AG04450 (cell line): Measurements from ENCODE around the gene SLX9. TPM values are rescaled to one million over a fixed set of nuclear protein-coding genes. Genes with fewer than 3 reads are reported as not detected.

Experiments
- CTCF ChIA-PET: fragments of 300-600, 350-600 bp; formaldehyde crosslinking; extraction: SDS; loops from one replicate; lab custom pipeline; 2022; ENCODE audit warnings: antibody characterized with exemption, inconsistent platforms; lab: Charles Lee
- POLR2A ChIA-PET: fragments of 350-600 bp; formaldehyde crosslinking; extraction: SDS; loops from one replicate; lab custom pipeline; 2021; ENCODE audit warnings: antibody characterized with exemption, inconsistent platforms; lab: Yijun Ruan, JAX
- DNase-seq: peaks from one replicate; pipeline ENCODE4 v3.0.0-alpha.2; 2011; ENCODE audit warnings: low read depth, low spot score
- H3K27ac ChIP-seq: one replicate; pipeline ENCODE4 v1.5.1; 2012; ENCODE audit warnings: low read depth, low read length, control low read depth
- H3K27me3 ChIP-seq: one replicate; pipeline ENCODE4 v1.6.0; 2012; ENCODE audit warnings: low read length; ENCODE audit not compliant: control insufficient read depth, insufficient read depth
- H3K4me3 ChIP-seq: 2 replicates; pipeline ENCODE4 v1.5.1; 2011; ENCODE audit warnings: mild to moderate bottlenecking, low read depth, low read length, control low read depth
- H3K9me3 ChIP-seq: 2 replicates; pipeline ENCODE4 v1.5.1; 2012; ENCODE audit warnings: low read length; ENCODE audit not compliant: control insufficient read depth, insufficient read depth
- CTCF ChIP-seq: IDR thresholded peaks from 2 replicates; pipeline ENCODE4 v1.5.1; 2011; ENCODE audit warnings: low read depth, low read length, control low read depth, inconsistent platforms
- polyA plus RNA-seq: library from polyadenylated mRNA; depleted of rRNA; stranded (reverse); fragments of >200 nt; gene quantifications from 2 replicates; pipeline ENCODE4 v1.2.3, GENCODE V29; 2011

SLX9 gene
- polyA plus RNA-seq, 1 experiment: 11.4 TPM

- peak; percentile 79 for DNase-seq
- CTCF ChIA-PET: interaction anchor here (1.1 to 1.4 kb wide), 2 partner anchors 136 to 146 kb away, joined by 3 to 8 read pairs; no protein-coding TSS in a partner anchor
- Histone ChIP-seq H3K27me3 (peaks cover 48% of the 10 kb centered on the region), H3K4me3 (0 out of 2 replicates have a peak overlapping the region, but pooled peaks have one; percentile 17), H3K9me3 (peaks cover 15% of the 10 kb centered on the region; the same call in 1 of the 2 replicates), H3K27ac (peak overlapping the region; percentile 21)
- peak; percentile 56 for TF ChIP-seq CTCF
- POLR2A ChIA-PET: interaction anchor here (0.7 to 1.8 kb wide), 7 partner anchors 21 to 133 kb away, joined by 3 to 21 read pairs (median 6); no protein-coding TSS in a partner anchor
Observed at GRCh38 chr21:44991538-44992483, 52.0 kb downstream of the SLX9 start.

DNA sequence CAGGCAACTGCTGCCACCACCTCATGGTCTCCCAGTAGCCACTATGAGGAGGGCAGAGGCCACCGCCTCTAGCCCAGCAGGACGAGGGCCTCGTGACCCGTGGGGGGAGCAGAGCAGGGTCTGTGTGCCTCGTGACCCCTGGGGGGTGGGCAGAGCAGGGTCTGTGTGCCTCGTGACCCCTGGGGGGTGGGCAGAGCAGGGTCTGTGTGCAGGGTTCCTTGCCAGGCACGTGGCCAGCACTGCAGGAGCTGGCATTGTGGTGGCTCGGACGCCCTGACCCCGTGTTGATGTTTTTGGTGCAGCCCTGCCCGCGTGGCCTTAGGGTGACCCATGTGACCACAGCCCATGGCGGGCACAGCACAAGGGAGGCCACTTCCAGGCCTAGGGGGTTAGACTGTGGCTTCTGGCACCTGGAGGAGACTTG, 52.8 kb downstream of the SLX9 start:
- POLR2A ChIA-PET: interaction anchor here (1.2 to 1.8 kb wide), 5 partner anchors 20 to 132 kb away, joined by 3 to 21 read pairs (median 9); no protein-coding TSS in a partner anchor
- TF ChIP-seq CTCF: no peak
- no peak for DNase-seq
- Histone ChIP-seq H3K27ac (no peak overlapping the region), H3K4me3 (no peak overlapping the region), H3K9me3 (peaks cover 15% of the 10 kb centered on the region; the same call in 1 of the 2 replicates), H3K27me3 (peaks cover 46% of the 10 kb centered on the region)
- CTCF ChIA-PET: no interaction called here

GRCh38 chr21:44993321-44994046, 53.7 kb downstream of the SLX9 start:
- Histone ChIP-seq H3K27me3 (peaks cover 47% of the 10 kb centered on the region), H3K9me3 (peaks cover 15% of the 10 kb centered on the region; the same call in 1 of the 2 replicates), H3K27ac (no peak overlapping the region), H3K4me3 (no peak overlapping the region)
- ChIA-PET CTCF (no interaction called here), POLR2A (no interaction called here)
- DNase-seq: no peak
- TF ChIP-seq CTCF: no peak

DNA sequence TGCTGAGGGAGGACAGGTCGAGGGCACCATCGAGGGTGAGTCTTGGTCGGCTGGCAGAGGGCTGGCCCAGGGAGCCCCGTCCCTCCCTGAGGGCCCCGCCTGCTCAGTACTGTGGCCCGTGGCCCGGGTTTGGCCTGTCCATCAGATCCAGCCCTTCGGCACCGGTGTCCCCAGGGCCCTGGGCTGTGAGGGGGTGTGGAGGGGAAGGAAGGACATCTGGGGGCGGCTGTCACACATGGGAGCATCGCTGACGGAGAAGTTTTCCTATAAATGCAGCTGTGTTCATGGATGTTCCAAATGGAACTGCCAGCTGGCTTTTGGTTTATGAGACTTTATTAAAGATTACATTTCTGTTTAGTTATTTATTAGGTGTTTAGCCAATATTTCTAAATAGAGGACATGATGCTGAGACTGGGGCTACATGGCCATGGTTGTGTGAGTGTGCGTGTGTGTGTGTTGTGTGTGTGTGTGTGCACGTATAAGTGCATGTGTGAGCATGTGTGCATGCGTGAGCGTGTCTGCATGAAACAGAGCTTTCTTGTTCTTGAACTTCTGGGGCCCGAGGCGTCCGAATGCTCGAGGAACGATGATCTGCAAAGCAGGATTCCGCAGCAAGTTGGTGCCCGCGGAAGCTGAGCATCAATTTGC, 54.3 kb downstream of the SLX9 start:
- no peak for TF ChIP-seq CTCF

More for the DNA sequence above, 54.3 kb downstream of the SLX9 start:
- DNase-seq: no peak
- CTCF ChIA-PET: no interaction called here
- Histone ChIP-seq H3K27me3 (peaks cover 49% of the 10 kb centered on the region), H3K9me3 (peaks cover 15% of the 10 kb centered on the region; the same call in 1 of the 2 replicates), H3K27ac (no peak overlapping the region), H3K4me3 (no peak overlapping the region)
- POLR2A ChIA-PET: no interaction called here
